Prostate gland (tissue), 2 donors: ENCODE results near the gene MRM1. TPM values are rescaled to one million over a fixed set of nuclear protein-coding genes. Genes with fewer than 3 reads are reported as not detected.

Experiments
- DNase-seq: peaks from one replicate; pipeline ENCODE4 v3.0.0-alpha.2; 2019; ENCODE audit warnings: low spot score
- H3K27ac ChIP-seq, 2 donors: fragments of 200-600 bp; sonication (generic); 2 replicates each; pipeline ENCODE4 v1.5.1; 2017 to 2019
- H3K27me3 ChIP-seq: fragments of 200-600 bp; sonication (generic); replicated peaks from 2 replicates; pipeline ENCODE4 v1.5.1; 2019; ENCODE audit not compliant: insufficient read depth
- H3K36me3 ChIP-seq, 2 donors: fragments of 200-600 bp; sonication (generic); 1 replicate in 1 of 2; 2 replicates in 1 of 2; pipeline versions ENCODE4 v1.5.1 to v1.8.1; 2017 to 2019
- H3K4me1 ChIP-seq: fragments of 200-600 bp; sonication (generic); replicated peaks from 2 replicates; pipeline ENCODE4 v1.5.1; 2019
- H3K4me3 ChIP-seq, 2 donors: fragments of 200-600 bp; sonication (generic); 2 replicates each; pipeline ENCODE4 v1.5.1; 2017 to 2019
- H3K9me3 ChIP-seq: fragments of 200-600 bp; sonication (generic); 2 replicates; pipeline ENCODE4 v1.5.1; 2017
- POLR2A ChIP-seq: fragments of 450-650 bp; IDR thresholded peaks from one replicate; pipeline ENCODE4 v1.6.1; 2016; ENCODE audit warnings: antibody characterized with exemption, mild to moderate bottlenecking
- POLR2AphosphoS5 ChIP-seq: sonication (generic); formaldehyde crosslinking; IDR thresholded peaks from one replicate; pipeline ENCODE4 v1.6.1; 2017; ENCODE audit warnings: antibody characterized with exemption
- WGBS: methylation state at CpG from one replicate; pipeline ENCODE4 v1.1.5; 2018; 5-methylcytosine and 5-hydroxymethylcytosine counted together
- intact Hi-C: fragments of 100-400 bp; cut with DNase I; formaldehyde crosslinking; loops from one replicate; pipeline ENCODE4 v1.14.2; 2022
- total RNA-seq, 2 donors: library from RNA; depleted of rRNA; stranded (reverse); fragments of >200 nt; gene quantifications; one replicate each; pipeline ENCODE4 v1.1.0, GENCODE V29; 2016
- TF ChIP-seq, protein P1 (sequence below), 4 experiments: fragments of 200-600 bp in 2 of 4; fragments of 450-650 bp in 2 of 4; sonication (generic) in 2 of 4; IDR thresholded peaks; 1 replicate in 3 of 4; 2 replicates in 1 of 4; pipeline ENCODE4 v1.5.1; 2016 to 2019; ENCODE audit warnings: antibody characterized with exemption in 4 of 4, mild to moderate bottlenecking in 2 of 4, moderate library complexity in 2 of 4

MRM1 gene
- total RNA-seq, 2 donors from 2014 or later = 7.8 to 10.2 TPM

GRCh38 chr17:36591434-36592315 is 9.7 kb upstream of the MRM1 start, which contains the start of gene DHRS11:
Gene DHRS11, plus strand, starts transcription at chr17:36591879. Its CDS starts 131 bp downstream, at chr17:36592010.
- peak within 1 kb of the TSS; percentile 37 to 45 for H3K27ac ChIP-seq
- H3K4me1 ChIP-seq = peaks cover 6% of the 10 kb centered on the region
- intact Hi-C loops = no loop called here
- H3K4me3 ChIP-seq = peak within 1 kb of the TSS; percentile 97
- H3K27me3 ChIP-seq = no peaks in the 10 kb centered on the region
- no peaks in the 10 kb centered on the region for H3K9me3 ChIP-seq
- no peak for TF ChIP-seq POLR2A
- TF ChIP-seq, protein P1, sequence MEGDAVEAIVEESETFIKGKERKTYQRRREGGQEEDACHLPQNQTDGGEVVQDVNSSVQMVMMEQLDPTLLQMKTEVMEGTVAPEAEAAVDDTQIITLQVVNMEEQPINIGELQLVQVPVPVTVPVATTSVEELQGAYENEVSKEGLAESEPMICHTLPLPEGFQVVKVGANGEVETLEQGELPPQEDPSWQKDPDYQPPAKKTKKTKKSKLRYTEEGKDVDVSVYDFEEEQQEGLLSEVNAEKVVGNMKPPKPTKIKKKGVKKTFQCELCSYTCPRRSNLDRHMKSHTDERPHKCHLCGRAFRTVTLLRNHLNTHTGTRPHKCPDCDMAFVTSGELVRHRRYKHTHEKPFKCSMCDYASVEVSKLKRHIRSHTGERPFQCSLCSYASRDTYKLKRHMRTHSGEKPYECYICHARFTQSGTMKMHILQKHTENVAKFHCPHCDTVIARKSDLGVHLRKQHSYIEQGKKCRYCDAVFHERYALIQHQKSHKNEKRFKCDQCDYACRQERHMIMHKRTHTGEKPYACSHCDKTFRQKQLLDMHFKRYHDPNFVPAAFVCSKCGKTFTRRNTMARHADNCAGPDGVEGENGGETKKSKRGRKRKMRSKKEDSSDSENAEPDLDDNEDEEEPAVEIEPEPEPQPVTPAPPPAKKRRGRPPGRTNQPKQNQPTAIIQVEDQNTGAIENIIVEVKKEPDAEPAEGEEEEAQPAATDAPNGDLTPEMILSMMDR (IDR thresholded peaks at IDR 0.05) = peak in 1 of 4 experiments; percentile 6
- peak; percentile 23 for TF ChIP-seq POLR2AphosphoS5
- WGBS = 1% methylated on average over 23 of the region's 87 CpGs
- H3K36me3 ChIP-seq = no peaks in the 10 kb centered on the region
- DNase-seq = peak; percentile 68

DNA sequence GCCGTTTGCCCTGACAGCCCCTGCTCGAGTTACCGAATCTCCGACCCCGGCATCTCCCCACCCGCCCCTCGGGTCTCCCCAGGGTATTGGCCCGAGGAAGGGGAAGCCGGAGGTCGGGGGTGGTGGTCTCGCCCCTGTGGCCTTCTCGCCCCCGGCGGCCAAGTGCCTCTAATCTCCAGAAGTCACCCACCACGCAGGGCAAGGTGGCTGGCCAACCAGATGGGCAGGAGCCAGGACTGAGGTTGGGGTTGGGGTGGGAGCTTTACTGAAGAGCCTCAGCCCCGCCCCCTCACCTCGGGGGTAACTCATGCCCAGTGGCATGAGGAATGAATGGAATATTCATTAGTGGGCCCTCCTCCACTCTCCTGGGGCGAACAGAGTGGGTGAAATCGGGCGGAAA is 9.1 kb upstream of the MRM1 start:
- Histone ChIP-seq H3K4me1 (peaks cover 6% of the 10 kb centered on the region), H3K9me3 (no peaks in the 10 kb centered on the region), H3K27me3 (no peaks in the 10 kb centered on the region), H3K4me3 (peak overlapping the region; percentile 97), H3K36me3 (no peaks in the 10 kb centered on the region), H3K27ac (peak overlapping the region; percentile 37 to 45)
- WGBS = 4% methylated on average over 20 of the region's 20 CpGs
- no peak for DNase-seq
- TF ChIP-seq, protein P1 (IDR thresholded peaks at IDR 0.05) = no peak
- TF ChIP-seq POLR2A (no peak), POLR2AphosphoS5 (no peak)
- intact Hi-C loops = no loop called here

DNA sequence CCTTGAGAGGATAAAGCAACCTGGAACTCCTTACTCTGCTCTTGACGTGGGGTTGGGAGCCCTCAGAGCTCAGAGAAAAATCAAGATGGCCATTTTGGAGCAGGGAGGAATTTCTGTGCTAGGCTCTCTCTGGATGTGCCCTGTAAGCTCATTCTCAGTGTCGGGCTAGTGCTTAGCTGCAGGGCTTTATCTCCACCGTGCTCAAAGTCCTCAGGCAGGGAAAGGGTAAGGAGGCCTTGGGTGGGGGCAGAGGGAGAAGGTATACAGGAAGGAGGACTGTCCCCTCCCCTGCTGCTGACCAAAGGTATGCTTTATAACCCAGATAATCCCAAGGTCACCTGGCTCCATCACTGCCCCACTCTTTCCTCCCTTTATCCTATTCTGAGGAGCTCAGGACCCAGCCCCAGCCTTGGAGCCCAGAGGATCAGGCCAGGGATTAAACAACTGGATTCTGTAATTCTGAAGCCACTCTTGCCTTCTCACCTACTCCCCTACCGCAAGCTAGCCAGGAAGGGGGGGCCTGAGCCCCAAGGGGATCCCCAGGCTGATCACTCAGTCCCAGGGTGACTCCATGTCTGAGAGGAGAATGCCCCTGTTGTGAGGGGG is 8.6 kb upstream of the MRM1 start:
- no peak for TF ChIP-seq POLR2AphosphoS5
- DNase-seq = no peak
- intact Hi-C loops = no loop called here
- H3K9me3 ChIP-seq = no peaks in the 10 kb centered on the region
- 42% methylated on average over 4 of the region's 4 CpGs for WGBS
- H3K4me1 ChIP-seq = peaks cover 6% of the 10 kb centered on the region
- H3K36me3 ChIP-seq = no peaks in the 10 kb centered on the region
- no peaks in the 10 kb centered on the region for H3K27me3 ChIP-seq
- H3K27ac ChIP-seq = no peak overlapping the region
- H3K4me3 ChIP-seq = peak overlapping the region; percentile 97

GRCh38 chr17:36593656-36594316 is 7.6 kb upstream of the MRM1 start:
- DNase-seq = no peak
- TF ChIP-seq POLR2AphosphoS5 (no peak), POLR2A (no peak)
- H3K27ac ChIP-seq = no peak overlapping the region
- H3K27me3 ChIP-seq = no peaks in the 10 kb centered on the region
- 65% methylated on average over 8 of the region's 8 CpGs for WGBS
- H3K4me3 ChIP-seq = no peak overlapping the region
- H3K36me3 ChIP-seq = no peaks in the 10 kb centered on the region
- H3K9me3 ChIP-seq = no peaks in the 10 kb centered on the region
- peaks cover 6% of the 10 kb centered on the region for H3K4me1 ChIP-seq
- intact Hi-C loops = no loop called here

- DNase-seq = no peak
- peaks cover 6% of the 10 kb centered on the region for H3K4me1 ChIP-seq
- intact Hi-C loops = no loop called here
- H3K9me3 ChIP-seq = no peaks in the 10 kb centered on the region
- H3K27ac ChIP-seq = no peak overlapping the region
- no peaks in the 10 kb centered on the region for H3K36me3 ChIP-seq
- WGBS = 67% methylated on average over 13 of the region's 13 CpGs
- no peak overlapping the region for H3K4me3 ChIP-seq
- no peak for TF ChIP-seq POLR2AphosphoS5
- TF ChIP-seq POLR2A = no peak
- TF ChIP-seq, protein P1 (IDR thresholded peaks at IDR 0.05) = no peak
- H3K27me3 ChIP-seq = no peaks in the 10 kb centered on the region
Measured at GRCh38 chr17:36594626-36595401, 6.6 kb upstream of the MRM1 start.
